SH-SY5Y (cell line): ENCODE measurements around the gene NINL.

Source experiments
- GATA2 ChIP-seq: IDR thresholded peaks from 2 replicates; pipeline ENCODE4 v1.6.1; 2011; ENCODE audit warnings: mild to moderate bottlenecking, low read depth, low read length
- GATA3 ChIP-seq: IDR thresholded peaks from 2 replicates; pipeline ENCODE4 v1.6.1; 2011; ENCODE audit warnings: low read depth, mild to moderate bottlenecking, low read length, moderate library complexity

Gene NINL

DNA sequence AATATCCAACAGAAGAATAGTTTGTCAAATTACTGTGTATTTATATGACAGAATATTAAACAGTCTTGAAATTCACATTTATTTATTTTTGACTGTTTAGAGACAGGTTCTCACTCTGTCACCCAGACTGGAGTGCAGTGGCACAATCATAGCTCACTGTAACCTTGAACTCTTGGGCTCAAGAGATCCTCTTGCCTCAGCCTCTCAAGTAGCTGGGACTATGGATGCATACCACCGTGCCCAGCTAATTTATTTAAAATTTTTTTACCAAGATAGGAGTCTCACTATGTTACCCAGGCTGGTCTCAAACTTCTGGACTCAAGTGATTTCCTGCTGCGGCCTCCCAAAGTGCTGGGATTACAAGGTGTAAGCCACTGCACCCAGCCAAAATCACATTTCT is 57.4 kb downstream of the NINL start:
- no peak for TF ChIP-seq GATA3
- no peak for TF ChIP-seq GATA2

DNA sequence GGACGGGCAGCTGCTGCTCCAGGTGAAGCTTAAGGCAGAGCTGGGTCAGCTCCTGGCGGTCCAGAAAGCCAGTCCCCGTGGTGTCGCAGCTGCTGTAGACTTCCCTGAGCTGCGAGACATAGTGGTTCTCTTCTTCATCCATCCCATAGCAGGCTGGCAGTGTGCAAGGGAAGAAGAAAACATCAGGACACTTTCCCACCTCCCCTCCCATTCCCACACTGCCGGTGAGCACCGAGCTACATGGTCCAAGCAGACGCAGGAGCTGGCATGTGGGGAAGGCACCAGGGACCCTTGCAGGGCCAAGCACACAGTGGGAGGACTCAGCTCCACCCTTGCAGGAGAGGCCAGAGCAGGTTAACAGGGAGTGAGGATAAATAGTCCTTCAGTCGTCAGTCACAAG is 58.9 kb downstream of the NINL start:
- TF ChIP-seq GATA3 (no peak), GATA2 (no peak)

DNA sequence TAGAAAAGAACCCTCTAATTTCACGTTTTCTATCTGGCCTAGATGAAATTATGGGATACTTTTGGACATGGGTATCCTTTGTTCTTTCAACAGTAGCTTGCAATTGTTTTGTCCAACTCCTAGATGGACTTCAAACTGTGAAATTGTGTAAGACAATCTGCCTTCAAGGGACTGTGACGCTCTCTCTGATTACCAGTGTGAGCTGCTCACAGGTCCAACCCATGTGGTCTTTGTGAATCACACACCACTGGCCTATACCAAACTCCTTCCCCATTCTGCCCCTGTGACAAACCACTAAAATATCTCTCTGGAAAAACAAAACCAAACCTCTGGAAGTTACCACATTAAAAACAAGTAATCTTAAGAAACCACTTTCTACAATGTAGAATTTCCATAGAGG is 59.5 kb downstream of the NINL start:
- no peak for TF ChIP-seq GATA2
- no peak for TF ChIP-seq GATA3

DNA sequence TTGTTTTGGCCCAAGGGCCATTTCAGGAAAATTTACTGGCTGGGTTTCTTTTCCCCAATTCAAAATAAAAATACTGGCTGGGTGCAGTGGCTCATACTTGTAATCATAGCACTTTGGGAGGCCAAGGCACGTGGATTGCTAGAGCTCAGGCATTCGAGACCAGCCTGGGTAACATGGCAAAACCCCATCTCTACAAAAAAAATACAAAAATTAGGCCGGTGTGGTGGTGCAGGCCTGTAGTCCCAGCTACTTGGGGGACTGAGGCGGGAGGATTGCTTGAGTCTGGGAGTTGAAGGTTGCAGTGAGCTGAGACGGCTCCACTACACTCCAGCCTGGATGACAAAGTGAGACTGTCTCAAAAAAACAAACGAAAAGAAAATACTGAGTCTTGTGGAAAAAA is 60.0 kb downstream of the NINL start:
- TF ChIP-seq GATA2 (no peak), GATA3 (no peak)

DNA sequence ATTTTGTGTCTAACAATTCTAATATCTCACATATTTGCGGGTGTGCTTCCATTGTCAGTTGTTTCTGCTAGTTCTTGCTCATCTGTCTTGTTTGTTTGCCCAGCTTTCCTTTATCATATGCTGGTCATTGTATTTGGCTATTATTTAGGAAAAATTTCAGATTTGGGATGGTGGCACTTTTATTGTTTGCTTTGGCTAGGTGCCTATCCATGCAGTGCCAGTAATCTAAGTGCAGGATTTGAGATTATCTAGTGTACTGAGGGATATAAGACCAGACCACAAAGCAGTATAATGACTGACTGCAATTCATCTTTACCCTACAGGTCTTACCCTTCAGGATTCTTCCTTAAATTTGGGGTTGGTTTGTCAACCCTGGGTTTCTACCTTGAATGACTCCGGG is 63.9 kb downstream of the NINL start:
- TF ChIP-seq GATA2 (no peak), GATA3 (no peak)

DNA sequence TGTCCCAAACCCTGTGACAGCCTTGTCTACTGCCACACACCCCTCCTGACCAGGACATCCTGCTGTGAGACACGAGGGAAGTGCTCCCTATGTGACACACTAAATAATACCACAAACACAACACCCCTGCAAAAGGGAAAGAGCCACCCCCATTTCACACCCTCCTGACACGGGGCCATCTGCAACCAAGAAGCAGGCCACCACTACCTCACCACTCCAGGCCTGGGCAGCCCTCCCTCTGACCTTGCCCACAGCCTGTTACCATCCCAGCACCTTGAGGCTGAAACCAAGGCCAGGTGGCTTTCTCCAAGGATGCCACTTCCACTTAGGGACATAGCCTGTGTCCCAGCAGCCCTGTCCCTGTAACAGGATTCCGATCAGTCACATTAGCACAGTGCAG is 68.2 kb downstream of the NINL start:
- TF ChIP-seq GATA2: no peak
- no peak for TF ChIP-seq GATA3

DNA sequence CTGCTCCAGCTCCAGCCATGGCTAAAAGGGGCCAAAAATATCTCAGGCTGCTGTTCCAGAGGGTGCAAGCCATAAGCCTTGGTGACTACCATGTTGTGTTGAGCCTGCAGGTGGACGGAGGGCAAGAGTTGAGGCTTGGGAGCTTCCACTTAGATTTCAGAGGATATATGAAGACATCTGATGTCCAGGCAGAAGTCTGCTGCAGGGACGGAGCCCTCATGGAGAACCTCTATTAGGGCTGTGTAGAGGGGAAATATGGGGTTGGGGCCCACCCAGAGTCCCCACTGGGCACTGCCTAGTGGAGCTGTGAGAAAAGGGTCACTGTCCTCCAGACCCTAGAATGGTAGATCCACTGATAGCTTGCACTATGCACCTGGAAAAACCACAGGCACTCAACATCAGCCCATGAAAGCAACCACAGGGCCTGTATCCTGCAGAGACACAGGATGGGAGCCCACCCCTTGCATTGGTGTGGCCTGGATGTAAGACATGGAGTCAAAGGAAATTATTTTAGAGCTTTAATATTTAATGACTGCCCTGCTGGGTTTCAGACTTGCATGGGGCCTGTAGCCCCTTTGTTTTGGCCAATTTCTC is 70.5 kb downstream of the NINL start:
- TF ChIP-seq GATA3: no peak
- no peak for TF ChIP-seq GATA2

DNA sequence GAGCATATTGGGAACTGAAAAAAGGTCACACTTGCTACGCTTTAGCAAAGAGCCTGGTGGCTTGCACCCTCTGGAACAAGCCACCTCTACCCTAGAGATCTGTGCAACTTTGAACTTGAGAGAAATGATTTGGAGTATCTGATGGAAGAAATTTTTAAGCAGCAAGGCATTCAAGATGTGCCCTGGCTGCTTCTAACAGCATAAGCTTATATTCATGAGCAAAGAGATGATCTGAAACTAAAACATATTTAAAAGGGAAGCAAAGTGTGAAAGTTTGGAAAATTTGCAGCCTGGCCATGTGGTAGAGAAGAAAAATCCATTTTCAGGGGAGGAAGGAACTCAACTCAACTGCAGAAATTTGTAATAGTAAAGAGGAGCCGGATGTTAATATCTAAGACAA is 71.1 kb downstream of the NINL start:
- no peak for TF ChIP-seq GATA3
- TF ChIP-seq GATA2: no peak

DNA sequence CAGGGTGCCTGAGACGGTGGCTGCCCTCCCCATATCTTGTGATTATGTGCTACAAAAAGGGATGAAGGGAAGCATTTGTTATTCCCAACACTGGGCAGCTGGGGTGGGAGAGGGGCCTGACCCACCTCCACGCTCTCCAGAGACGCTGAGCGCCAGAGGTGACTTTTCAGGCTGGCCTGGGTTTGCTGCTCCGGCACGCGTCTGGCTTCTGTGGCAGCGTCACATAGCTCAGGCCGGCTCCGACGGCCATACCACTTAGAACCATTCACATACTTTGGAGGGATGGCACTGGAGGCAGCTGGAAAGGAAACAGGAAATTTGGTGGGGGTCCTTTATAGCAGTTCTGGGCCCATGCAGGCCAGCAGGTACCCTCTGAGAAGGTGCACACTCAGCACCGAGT is 72.6 kb downstream of the NINL start:
- TF ChIP-seq GATA3: no peak
- no peak for TF ChIP-seq GATA2

DNA sequence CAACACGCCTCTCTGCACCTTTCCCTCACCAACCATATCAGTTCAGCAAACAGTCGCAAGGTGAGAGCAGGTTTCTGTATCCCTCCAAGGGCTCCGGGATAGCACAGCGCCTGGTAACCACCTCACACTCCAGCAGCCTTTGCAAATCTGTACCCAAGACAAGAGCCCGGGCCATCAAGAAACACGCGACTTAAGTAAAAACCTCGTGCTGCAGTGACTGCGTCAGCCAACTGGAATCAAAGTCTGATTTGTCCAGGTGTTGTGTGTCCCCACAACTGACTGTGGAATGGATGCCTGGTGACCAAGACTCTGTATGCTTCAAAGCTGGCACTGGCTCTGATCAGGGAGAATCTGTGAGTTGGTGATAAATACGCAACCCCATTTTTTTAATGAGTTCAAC is 74.1 kb downstream of the NINL start:
- TF ChIP-seq GATA2 (no peak), GATA3 (no peak)

DNA sequence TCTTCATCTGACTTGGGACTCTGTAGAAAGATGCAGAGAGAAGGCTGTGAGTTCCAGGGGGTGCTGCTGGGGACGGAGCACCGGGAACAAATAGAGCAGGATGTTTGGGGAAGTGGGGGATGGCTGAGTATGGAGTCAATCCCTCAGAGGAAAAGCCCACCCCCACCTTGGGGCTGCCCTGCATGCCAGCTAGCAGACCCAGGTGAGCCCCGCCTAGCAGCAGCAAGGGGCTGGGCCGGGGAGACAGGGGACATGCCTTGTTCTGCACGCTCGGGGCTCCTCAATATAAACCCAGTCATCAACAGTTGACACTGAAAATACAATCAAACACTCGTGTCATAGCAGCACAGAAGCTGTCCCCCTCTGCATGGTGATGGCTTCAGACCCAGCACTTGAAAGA is 74.6 kb downstream of the NINL start:
- no peak for TF ChIP-seq GATA3
- no peak for TF ChIP-seq GATA2

DNA sequence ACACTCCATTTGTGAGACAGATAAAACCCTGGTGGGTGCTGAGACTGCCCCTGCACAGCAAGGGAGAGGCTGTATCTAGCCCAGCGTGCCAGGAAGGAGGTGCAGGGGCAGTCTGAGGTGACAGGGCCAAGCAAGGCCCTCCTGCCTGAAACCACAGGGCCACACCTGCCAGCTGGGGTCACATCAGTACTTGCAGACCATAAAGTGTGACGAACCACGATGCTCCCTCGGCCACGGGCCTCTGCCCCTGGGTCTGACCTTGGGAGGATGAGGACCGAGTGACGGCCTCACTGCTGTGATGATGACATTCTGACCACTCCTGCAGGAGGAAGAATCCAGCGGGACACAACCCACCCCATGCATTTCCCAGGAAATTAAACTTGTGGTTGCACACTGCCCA is 75.1 kb downstream of the NINL start:
- TF ChIP-seq GATA3 (no peak), GATA2 (no peak)

DNA sequence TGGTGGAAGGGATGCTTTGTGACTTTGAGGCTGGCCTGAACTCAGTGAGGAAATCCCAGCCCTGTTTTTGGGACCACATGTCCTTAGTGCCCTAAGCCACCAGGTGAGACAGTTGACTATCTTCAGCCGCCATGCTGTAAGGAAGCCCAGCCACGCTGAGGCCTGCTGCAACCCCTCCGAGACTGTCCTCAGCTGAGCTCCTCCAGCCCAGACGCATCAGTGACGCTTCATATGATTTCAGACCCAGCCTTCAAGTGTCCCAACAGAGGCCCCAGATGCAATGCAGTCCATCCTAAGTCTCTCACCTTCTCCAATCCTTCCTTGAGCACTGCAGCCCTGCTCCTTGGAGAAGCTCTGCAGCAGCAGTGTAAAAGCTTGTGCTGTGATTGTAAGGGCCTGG is 76.2 kb downstream of the NINL start:
- TF ChIP-seq GATA3 (no peak), GATA2 (no peak)

DNA sequence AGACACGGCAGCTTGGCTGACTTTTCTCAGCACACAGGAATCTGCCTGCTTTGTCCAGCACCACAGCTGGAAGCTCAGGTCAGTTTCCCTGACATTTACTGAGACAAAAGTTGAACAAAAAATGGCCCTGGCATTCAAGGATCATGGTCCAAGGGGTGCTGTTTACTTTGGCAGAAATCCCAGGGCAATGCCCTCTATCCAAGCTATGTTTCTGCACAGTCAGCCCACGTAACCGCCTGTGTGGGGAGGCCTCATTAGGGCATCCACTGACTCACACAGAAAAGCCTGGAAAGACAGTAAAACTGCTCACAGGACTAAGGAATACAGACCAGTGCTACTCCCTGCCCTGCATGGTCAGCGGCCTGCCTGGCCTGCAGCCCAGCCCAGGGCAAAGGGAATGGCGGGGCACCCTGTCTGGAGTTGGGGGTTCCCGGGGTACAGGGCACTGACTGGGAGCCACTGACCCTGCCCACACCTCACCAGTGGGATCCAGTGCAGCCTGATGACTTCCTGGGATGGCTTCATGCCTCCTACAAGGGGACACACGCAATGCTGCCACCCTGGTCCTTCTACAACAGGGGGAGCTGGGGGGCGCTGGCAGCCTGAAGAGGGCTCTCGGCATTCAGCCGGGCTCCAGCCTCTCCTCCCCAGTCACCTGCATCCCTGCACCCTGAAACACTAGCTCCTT is 77.1 kb downstream of the NINL start:
- TF ChIP-seq GATA2 (no peak), GATA3 (no peak)

DNA sequence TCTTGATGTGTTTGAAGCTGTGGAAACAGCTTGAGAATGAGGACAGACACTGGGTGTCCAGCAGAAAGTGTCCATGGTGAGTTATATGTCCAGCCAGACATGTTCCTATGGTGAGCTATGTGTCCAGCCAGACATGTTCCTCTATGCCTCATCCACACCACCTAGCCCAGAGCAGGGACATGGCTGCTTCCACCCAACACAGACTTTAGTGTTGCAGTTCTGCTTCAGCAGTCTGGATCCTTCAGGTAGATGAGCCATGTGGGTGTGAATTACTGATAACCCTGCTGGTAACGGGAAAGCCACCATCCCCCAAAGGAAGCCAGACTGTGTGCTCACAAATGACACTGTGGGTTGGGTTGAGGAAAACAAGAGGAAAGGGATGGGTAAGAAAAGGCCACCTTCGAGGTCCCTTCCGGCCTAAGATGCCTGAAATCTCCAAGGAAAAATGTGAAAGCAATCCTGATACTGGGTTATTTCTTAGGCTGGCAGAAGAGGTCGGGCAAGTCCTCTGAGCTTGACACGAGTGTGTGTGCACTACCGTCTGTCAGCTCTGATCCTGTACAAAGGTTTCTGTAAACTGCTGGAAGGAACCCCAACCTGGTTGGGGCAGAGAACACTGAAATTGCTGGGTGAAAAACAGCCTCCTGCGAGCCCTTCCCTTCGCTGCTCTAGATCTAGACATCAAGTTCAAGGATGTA is 77.8 kb downstream of the NINL start:
- TF ChIP-seq GATA3 (no peak), GATA2 (no peak)
